CD4-positive, alpha-beta T cell (primary cell): ENCODE data around the gene PHACTR3. TPM values are rescaled to one million over a fixed set of nuclear protein-coding genes. Genes with fewer than 3 reads are reported as not detected.

Experiments used
- ATAC-seq: fragments of 200-7000 bp; cut with Tn5 transposase; one replicate; pipeline ENCODE4 v1.10.0; 2022; ENCODE audit warnings: mild to moderate bottlenecking; ENCODE audit not compliant: poor library complexity
- CTCF ChIA-PET: fragments of 350-600 bp; sonication (Branson Sonifier 250); formaldehyde crosslinking; loops from one replicate; lab custom pipeline; 2021; ENCODE audit warnings: antibody characterized with exemption, inconsistent platforms; lab: Charles Lee
- POLR2A ChIA-PET: fragments of 350-600 bp; sonication (Branson Sonifier 250); formaldehyde crosslinking; loops from one replicate; lab custom pipeline; 2021; ENCODE audit warnings: antibody characterized with exemption, inconsistent platforms; lab: Charles Lee
- DNase-seq, 14 experiments: peaks; one replicate each; pipeline ENCODE4 v3.0.0-alpha.2; 2013 to 2020; ENCODE audit warnings: mixed read lengths in 2 of 14
- H3K27ac ChIP-seq, 2 donors: one replicate each; pipeline versions ENCODE4 v1.5.1 to v1.7.0; 2013; ENCODE audit warnings: low read length in 2 of 2, low read depth in 1 of 2, mild to moderate bottlenecking in 1 of 2
- H3K27me3 ChIP-seq, 2 experiments: 1 replicate in 1 of 2; 2 replicates in 1 of 2; pipeline versions ENCODE4 v1.6.1 to v1.7.0; 2013; ENCODE audit warnings: low read length in 2 of 2, control low read depth in 1 of 2, mild to moderate bottlenecking in 1 of 2, moderate library complexity in 1 of 2; ENCODE audit not compliant: insufficient read depth in 2 of 2, control insufficient read depth in 1 of 2
- H3K36me3 ChIP-seq: one replicate; pipeline ENCODE4 v1.6.1; 2013; ENCODE audit warnings: low read length, control low read depth; ENCODE audit not compliant: insufficient read depth
- H3K4me1 ChIP-seq: one replicate; pipeline ENCODE4 v1.6.1; 2013; ENCODE audit warnings: low read length, control low read depth; ENCODE audit not compliant: insufficient read depth
- H3K4me3 ChIP-seq: one replicate; pipeline ENCODE4 v1.5.1; 2013; ENCODE audit warnings: mild to moderate bottlenecking, low read length, moderate library complexity
- H3K9me3 ChIP-seq, 2 experiments: 1 replicate in 1 of 2; 2 replicates in 1 of 2; pipeline versions ENCODE4 v1.6.1 to v1.7.0; 2013; ENCODE audit warnings: low read length in 2 of 2, mild to moderate bottlenecking in 2 of 2, control low read depth in 1 of 2, moderate library complexity in 1 of 2; ENCODE audit not compliant: control insufficient read depth in 1 of 2, insufficient read depth in 1 of 2
- H3K27ac Mint-ChIP-seq: one replicate; pipeline ENCODE4 v1.8.0; 2020; ENCODE audit warnings: mixed read lengths
- H3K27me3 Mint-ChIP-seq: one replicate; pipeline ENCODE4 v1.8.0; 2021; ENCODE audit warnings: mixed read lengths
- H3K36me3 Mint-ChIP-seq: one replicate; pipeline ENCODE4 v1.8.0; 2021; ENCODE audit warnings: low read depth, mixed read lengths
- H3K4me1 Mint-ChIP-seq: one replicate; pipeline ENCODE4 v1.8.0; 2021; ENCODE audit warnings: low read depth, mixed read lengths
- H3K4me3 Mint-ChIP-seq: one replicate; pipeline ENCODE4 v1.8.0; 2020; ENCODE audit warnings: mild to moderate bottlenecking, mixed read lengths
- H3K9me3 Mint-ChIP-seq: one replicate; pipeline ENCODE4 v1.8.0; 2020; ENCODE audit warnings: mixed read lengths
- CTCF ChIP-seq: fragments of 200-600 bp; IDR thresholded peaks from one replicate; pipeline ENCODE4 v1.8.0; 2022; ENCODE audit warnings: antibody characterized with exemption, mild to moderate bottlenecking
- intact Hi-C, 2 experiments: fragments of 100-400 bp; cut with DNase I in 1 of 2; cut with micrococcal nuclease in 1 of 2; formaldehyde crosslinking; loops; one replicate each; pipeline versions ENCODE4 v1.15.1 to v1.9.0; 2023 to 2025; cut with DNase I, micrococcal nuclease
- total RNA-seq, 174 experiments: library from RNA in 2 of 174; stranded (reverse) in 2 of 174; gene quantifications; one replicate each; pipeline ENCODE4 v1.2.3 and lab custom pipeline; 2021 to 2026

PHACTR3 gene
- total RNA-seq, 2 experiments from 2014 or later: not detected

- H3K4me3 Mint-ChIP-seq: no peak overlapping the region
- DNase-seq: no peak
- H3K27me3 ChIP-seq: peaks cover under 1 to 8% of the 10 kb centered on the region in 2 experiments
- H3K27ac ChIP-seq: no peak overlapping the region
- H3K9me3 ChIP-seq: peaks cover 0 to 10% of the 10 kb centered on the region in 2 experiments
- POLR2A ChIA-PET: no interaction called here
- H3K4me3 ChIP-seq: no peak overlapping the region
- peaks cover 6% of the 10 kb centered on the region for H3K4me1 Mint-ChIP-seq
- intact Hi-C loops: no loop called here
- no peak for TF ChIP-seq CTCF
- CTCF ChIA-PET: no interaction called here
- H3K9me3 Mint-ChIP-seq: no peaks in the 10 kb centered on the region
- H3K36me3 ChIP-seq: no peaks in the 10 kb centered on the region
- H3K36me3 Mint-ChIP-seq: no peaks in the 10 kb centered on the region
- no peak overlapping the region for H3K27ac Mint-ChIP-seq
- peaks cover 33% of the 10 kb centered on the region for H3K27me3 Mint-ChIP-seq
- ATAC-seq: no peak
- no peaks in the 10 kb centered on the region for H3K4me1 ChIP-seq
Observed at GRCh38 chr20:59583428-59584277, 20.7 kb upstream of the PHACTR3 start.

- H3K4me1 ChIP-seq: no peaks in the 10 kb centered on the region
- peaks cover 0 to 10% of the 10 kb centered on the region in 2 experiments for H3K9me3 ChIP-seq
- Mint-ChIP-seq H3K4me3 (no peak overlapping the region), H3K36me3 (no peaks in the 10 kb centered on the region), H3K27ac (no peak overlapping the region), H3K27me3 (peaks cover 26% of the 10 kb centered on the region), H3K9me3 (no peaks in the 10 kb centered on the region), H3K4me1 (peaks cover 6% of the 10 kb centered on the region)
- peaks cover 0 to 4% of the 10 kb centered on the region in 2 experiments for H3K27me3 ChIP-seq
- H3K36me3 ChIP-seq: no peaks in the 10 kb centered on the region
- DNase-seq (no peak), ATAC-seq (no peak)
- CTCF ChIA-PET: interaction anchor here (1.4 kb wide), 1 partner anchor 13 kb away, joined by 5 read pairs; no protein-coding TSS in a partner anchor
- H3K4me3 ChIP-seq: no peak overlapping the region
- TF ChIP-seq CTCF: no peak
- POLR2A ChIA-PET: no interaction called here
- intact Hi-C loops: no loop called here
- no peak overlapping the region for H3K27ac ChIP-seq
Observed at GRCh38 chr20:59584278-59584925, 19.9 kb upstream of the PHACTR3 start.

GRCh38 chr20:59585714-59586409 is 18.5 kb upstream of the PHACTR3 start:
- no peak for TF ChIP-seq CTCF
- Histone ChIP-seq H3K27me3 (no peaks in the 10 kb centered on the region), H3K9me3 (peaks cover 0 to 16% of the 10 kb centered on the region in 2 experiments), H3K4me1 (no peaks in the 10 kb centered on the region), H3K27ac (no peak overlapping the region), H3K36me3 (no peaks in the 10 kb centered on the region), H3K4me3 (no peak overlapping the region)
- DNase-seq (no peak), ATAC-seq (no peak)
- Mint-ChIP-seq H3K4me3 (no peak overlapping the region), H3K9me3 (no peaks in the 10 kb centered on the region), H3K27me3 (peaks cover 17% of the 10 kb centered on the region), H3K4me1 (peaks cover 6% of the 10 kb centered on the region), H3K27ac (no peak overlapping the region), H3K36me3 (no peaks in the 10 kb centered on the region)
- POLR2A ChIA-PET: no interaction called here
- intact Hi-C loops: no loop called here
- CTCF ChIA-PET: interaction anchor here (1.4 kb wide), 1 partner anchor 14 kb away, joined by 5 read pairs; no protein-coding TSS in a partner anchor
